OCI-LY1 (cell line): ENCODE data around the gene SLC7A4.
"Not testable (repeated sequence)": the region's sequence is repeated elsewhere in the genome, so short reads cannot be mapped to it uniquely, and the experiment has no call there.

Source experiments
- H2AFZ ChIP-seq: fragments of 200-600 bp; sonication (generic), shearing (Covaris generic); 2 replicates; pipeline ENCODE4 v1.6.0; 2014; ENCODE audit warnings: antibody characterized with exemption, mild to moderate bottlenecking, low read length
- H3F3A ChIP-seq: fragments of 200-600 bp; sonication (generic), shearing (Covaris generic); 2 replicates; pipeline ENCODE4 v1.6.0; 2014; ENCODE audit warnings: mild to moderate bottlenecking, antibody characterized with exemption, low read length, moderate library complexity; ENCODE audit not compliant: insufficient read depth
- H3K27ac ChIP-seq: fragments of 200-600 bp; sonication (generic); 2 replicates; pipeline ENCODE4 v1.5.1; 2014; ENCODE audit warnings: low read length, mixed run types, mild to moderate bottlenecking, low read depth; ENCODE audit not compliant: poor library complexity, severe bottlenecking
- H3K27me3 ChIP-seq: fragments of 200-600 bp; sonication (generic); 2 replicates; pipeline ENCODE4 v1.6.0; 2014; ENCODE audit warnings: antibody characterized with exemption, mild to moderate bottlenecking, low read length, moderate library complexity; ENCODE audit not compliant: insufficient read depth
- H3K36me3 ChIP-seq: fragments of 200-600 bp; sonication (generic); 2 replicates; pipeline ENCODE4 v1.6.1; 2014; ENCODE audit warnings: mild to moderate bottlenecking, antibody characterized with exemption, low read length, moderate library complexity, mixed read lengths; ENCODE audit not compliant: insufficient read depth
- H3K4me1 ChIP-seq: fragments of 200-600 bp; sonication (generic); 2 replicates; pipeline ENCODE4 v1.5.1; 2014; ENCODE audit warnings: mild to moderate bottlenecking, low read length, moderate library complexity; ENCODE audit not compliant: insufficient read depth, severe bottlenecking
- H3K4me2 ChIP-seq: fragments of 200-600 bp; sonication (generic), shearing (Covaris generic); 2 replicates; pipeline ENCODE4 v1.6.1; 2014; ENCODE audit warnings: low read length
- H3K4me3 ChIP-seq: fragments of 200-600 bp; sonication (generic); 2 replicates; pipeline ENCODE4 v1.5.1; 2014; ENCODE audit warnings: low read length, low read depth, mild to moderate bottlenecking, mixed read lengths; ENCODE audit not compliant: poor library complexity, severe bottlenecking
- H3K79me2 ChIP-seq: fragments of 200-600 bp; shearing (Covaris generic); 2 replicates; pipeline ENCODE4 v1.6.1; 2016; ENCODE audit warnings: mixed run types, low read length, mixed read lengths; ENCODE audit not compliant: insufficient read depth
- H3K9ac ChIP-seq: fragments of 200-600 bp; sonication (generic), shearing (Covaris generic); 2 replicates; pipeline ENCODE4 v1.6.1; 2014; ENCODE audit warnings: mild to moderate bottlenecking, low read length, mixed read lengths
- H3K9me2 ChIP-seq: fragments of 200-600 bp; sonication (generic), shearing (Covaris generic); 2 replicates; pipeline ENCODE4 v1.6.1; 2014; ENCODE audit warnings: low read depth, mild to moderate bottlenecking, low read length, mixed read lengths
- H3K9me3 ChIP-seq: fragments of 200-600 bp; shearing (Covaris generic); 2 replicates; pipeline ENCODE4 v1.6.1; 2014; ENCODE audit warnings: low read length, mixed read lengths
- H4K20me1 ChIP-seq: fragments of 200-600 bp; sonication (generic), shearing (Covaris generic); 2 replicates; pipeline ENCODE4 v1.6.0; 2016; ENCODE audit warnings: mild to moderate bottlenecking, low read length; ENCODE audit not compliant: insufficient read depth
- CTCF ChIP-seq: fragments of 200-600 bp; sonication (generic), shearing (Covaris generic); IDR thresholded peaks from 2 replicates; pipeline ENCODE4 v1.5.1; 2017; ENCODE audit warnings: mild to moderate bottlenecking, antibody characterized with exemption, low read length, moderate library complexity, mixed read lengths
- EZH2 ChIP-seq: fragments of 200-600 bp; sonication (generic), shearing (Covaris generic); IDR thresholded peaks from 2 replicates; pipeline ENCODE4 v1.8.0; 2017; ENCODE audit warnings: borderline replicate concordance, mixed run types, mild to moderate bottlenecking, antibody characterized with exemption, low read length, moderate library complexity, mixed read lengths

Gene SLC7A4

GRCh38 chr22:21067075-21067900 lies 34.9 kb upstream of the SLC7A4 start:
- Histone ChIP-seq H3K79me2 (no peaks in the 10 kb centered on the region), H3K9me2 (no peaks in the 10 kb centered on the region), H3K9me3 (no peaks in the 10 kb centered on the region), H4K20me1 (no peaks in the 10 kb centered on the region), H3K4me2 (no peak overlapping the region), H3F3A (no peaks in the 10 kb centered on the region), H3K27me3 (no peaks in the 10 kb centered on the region; the same call in 1 of the 2 replicates), H3K4me3 (no peak overlapping the region), H2AFZ (no peak overlapping the region), H3K36me3 (no peaks in the 10 kb centered on the region), H3K4me1 (no peaks in the 10 kb centered on the region), H3K27ac (no peak overlapping the region), H3K9ac (no peak overlapping the region)
- no peak for TF ChIP-seq EZH2
- no peak for TF ChIP-seq CTCF

- no peaks in the 10 kb centered on the region for H3K27me3 ChIP-seq
- no peak overlapping the region for H3K4me3 ChIP-seq
- H3K4me2 ChIP-seq = no peak overlapping the region
- H3K9me3 ChIP-seq = no peaks in the 10 kb centered on the region
- no peaks in the 10 kb centered on the region for H3F3A ChIP-seq
- H3K27ac ChIP-seq = no peak overlapping the region
- TF ChIP-seq EZH2 = no peak
- TF ChIP-seq CTCF = no peak
- no peak overlapping the region for H3K9ac ChIP-seq
- H4K20me1 ChIP-seq = no peaks in the 10 kb centered on the region
- H3K4me1 ChIP-seq = no peaks in the 10 kb centered on the region
- H3K79me2 ChIP-seq = no peaks in the 10 kb centered on the region
- H3K9me2 ChIP-seq = no peaks in the 10 kb centered on the region
- no peaks in the 10 kb centered on the region for H3K36me3 ChIP-seq
- no peak overlapping the region for H2AFZ ChIP-seq
These were observed 32.8 kb upstream of the SLC7A4 start for GRCh38 chr22:21064917-21065864.

- H3K4me2 ChIP-seq, H3K9me3 ChIP-seq, H2AFZ ChIP-seq, H3K36me3 ChIP-seq, H3K4me3 ChIP-seq, H3K4me1 ChIP-seq, H3K27me3 ChIP-seq, H3F3A ChIP-seq, H3K79me2 ChIP-seq, H3K27ac ChIP-seq, H3K9ac ChIP-seq, H3K9me2 ChIP-seq, H4K20me1 ChIP-seq: not testable (repeated sequence)
These were observed 32.1 kb upstream of the SLC7A4 start for GRCh38 chr22:21064425-21064824.

GRCh38 chr22:21061660-21062321 lies 29.4 kb upstream of the SLC7A4 start:
- H3K9me2 ChIP-seq, H3K27me3 ChIP-seq, H3K36me3 ChIP-seq, H3K27ac ChIP-seq, H3F3A ChIP-seq, H3K79me2 ChIP-seq, H3K9ac ChIP-seq, H4K20me1 ChIP-seq, H3K4me3 ChIP-seq, H3K4me2 ChIP-seq, H3K9me3 ChIP-seq, H2AFZ ChIP-seq, H3K4me1 ChIP-seq: not testable (repeated sequence)

- H3K4me1 ChIP-seq, H3K4me3 ChIP-seq, H3K9me2 ChIP-seq, H3K36me3 ChIP-seq, H3K9ac ChIP-seq, H3K9me3 ChIP-seq, H3K27ac ChIP-seq, H2AFZ ChIP-seq, H3F3A ChIP-seq, H3K79me2 ChIP-seq, H3K27me3 ChIP-seq, H4K20me1 ChIP-seq, H3K4me2 ChIP-seq: not testable (repeated sequence)
These were observed 28.0 kb upstream of the SLC7A4 start for GRCh38 chr22:21060363-21060762.
